ENCODE results near the gene AAK1. TPM values are rescaled to one million over a fixed set of nuclear protein-coding genes. Genes with fewer than 3 reads are reported as not detected.

The AAK1 gene
- polyA plus RNA-seq, 1 experiment: 31.1 TPM

- Histone ChIP-seq H3K9me3 (ENCODE audit: control insufficient read depth, insufficient read depth, low read length) (no peaks in the 10 kb centered on the region), H3K4me3 (ENCODE audit: low read depth, low read length) (no peak overlapping the region), H3K27ac (ENCODE audit: low read depth, low read length) (no peak overlapping the region), H3K27me3 (ENCODE audit: control insufficient read depth, insufficient read depth, low read length) (no peaks in the 10 kb centered on the region)
- no peak for DNase-seq (ENCODE audit: low read depth, low spot score)
- CTCF ChIA-PET: interaction anchor here (0.9 kb wide), 1 partner anchor 208 kb away, joined by 3 read pairs; no protein-coding TSS in a partner anchor
- TF ChIP-seq CTCF (IDR thresholded peaks at IDR 0.05; ENCODE audit: low read depth, low read length): no peak
- POLR2A ChIA-PET: no interaction called here
These were observed 131.1 kb downstream of the AAK1 start for GRCh38 chr2:69512446-69512845.

- POLR2A ChIA-PET: no interaction called here
- Histone ChIP-seq H3K4me3 (ENCODE audit: low read depth, low read length) (no peak overlapping the region), H3K9me3 (ENCODE audit: control insufficient read depth, insufficient read depth, low read length) (no peaks in the 10 kb centered on the region), H3K27ac (ENCODE audit: low read depth, low read length) (no peak overlapping the region), H3K27me3 (ENCODE audit: control insufficient read depth, insufficient read depth, low read length) (no peaks in the 10 kb centered on the region)
- TF ChIP-seq CTCF (IDR thresholded peaks at IDR 0.05; ENCODE audit: low read depth, low read length): no peak
- CTCF ChIA-PET: interaction anchor here (1.1 kb wide), 1 partner anchor 204 kb away, joined by 5 read pairs; no protein-coding TSS in a partner anchor
- DNase-seq (ENCODE audit: low read depth, low spot score): no peak
These were observed 133.3 kb downstream of the AAK1 start for GRCh38 chr2:69510204-69510603.

- Histone ChIP-seq H3K4me3 (ENCODE audit: low read depth, low read length) (no peak overlapping the region), H3K27me3 (ENCODE audit: control insufficient read depth, insufficient read depth, low read length) (no peaks in the 10 kb centered on the region), H3K27ac (ENCODE audit: low read depth, low read length) (no peak overlapping the region), H3K9me3 (ENCODE audit: control insufficient read depth, insufficient read depth, low read length) (no peaks in the 10 kb centered on the region)
- ChIA-PET CTCF (interaction anchor here (0.6 to 1.1 kb wide), 2 partner anchors 31 to 204 kb away, joined by 3 to 5 read pairs; no protein-coding TSS in a partner anchor), POLR2A (no interaction called here)
- no peak for DNase-seq (ENCODE audit: low read depth, low spot score)
- no peak for TF ChIP-seq CTCF (IDR thresholded peaks at IDR 0.05; ENCODE audit: low read depth, low read length)
These were observed 133.8 kb downstream of the AAK1 start for GRCh38 chr2:69509750-69510140.

- Histone ChIP-seq H3K9me3 (ENCODE audit: control insufficient read depth, insufficient read depth, low read length) (no peaks in the 10 kb centered on the region), H3K27me3 (ENCODE audit: control insufficient read depth, insufficient read depth, low read length) (no peaks in the 10 kb centered on the region), H3K4me3 (ENCODE audit: low read depth, low read length) (no peak overlapping the region), H3K27ac (ENCODE audit: low read depth, low read length) (no peak overlapping the region)
- CTCF ChIA-PET: interaction anchor here (0.6 kb wide), 1 partner anchor 31 kb away, joined by 3 read pairs; no protein-coding TSS in a partner anchor
- POLR2A ChIA-PET: no interaction called here
- TF ChIP-seq CTCF (IDR thresholded peaks at IDR 0.05; ENCODE audit: low read depth, low read length): no peak
- no peak for DNase-seq (ENCODE audit: low read depth, low spot score)
These were observed 134.4 kb downstream of the AAK1 start for GRCh38 chr2:69509011-69509749.

GRCh38 chr2:69505710-69506109 lies 137.8 kb downstream of the AAK1 start:
- TF ChIP-seq CTCF (IDR thresholded peaks at IDR 0.05; ENCODE audit: low read depth, low read length): no peak
- ChIA-PET POLR2A (interaction anchor here (0.6 kb wide), 1 partner anchor 8 kb away, joined by 7 read pairs; no protein-coding TSS in a partner anchor), CTCF (no interaction called here)
- Histone ChIP-seq H3K9me3 (ENCODE audit: control insufficient read depth, insufficient read depth, low read length) (no peaks in the 10 kb centered on the region), H3K27ac (ENCODE audit: low read depth, low read length) (no peak overlapping the region), H3K27me3 (ENCODE audit: control insufficient read depth, insufficient read depth, low read length) (no peaks in the 10 kb centered on the region), H3K4me3 (ENCODE audit: low read depth, low read length) (no peak overlapping the region)
- no peak for DNase-seq (ENCODE audit: low read depth, low spot score)
